GM12878 (cell line): ENCODE results near the gene RACK1. TPM values are rescaled to one million over a fixed set of nuclear protein-coding genes. Genes with fewer than 3 reads are reported as not detected.
A peak's percentile ranks its signal among the peaks of the same experiment; 100 is the strongest.

ENCODE experiments used
- ATAC-seq: fragments of 200-7000 bp; cut with Tn5 transposase; 3 replicates; pipeline ENCODE4 v1.9.1; 2020; ENCODE audit warnings: mild to moderate bottlenecking, moderate library complexity
- BruUV-seq: library from RNA; stranded (reverse); fragments of 400-500 nt; replicated peaks from 2 replicates; lab custom pipeline; 2021; lab: Mats Ljungman, UMichigan
- CTCF ChIA-PET: fragments of 300-600 bp; sonication (Branson Sonifier 250); formaldehyde crosslinking; extraction: SDS; loops from one replicate; lab custom pipeline; 2021; ENCODE audit warnings: inconsistent platforms; lab: Yijun Ruan, JAX
- POLR2A ChIA-PET: fragments of 350-600 bp; formaldehyde crosslinking; extraction: SDS; loops from one replicate; lab custom pipeline; 2021; ENCODE audit warnings: inconsistent platforms; lab: Charles Lee
- RAD21 ChIA-PET: fragments of 300-600 bp; sonication (Branson Sonifier 250); formaldehyde crosslinking; loops from one replicate; lab custom pipeline; 2023; ENCODE audit warnings: antibody characterized with exemption; ENCODE audit not compliant: unreplicated experiment; lab: Charles Lee
- SMC1A ChIA-PET: fragments of 300-600 bp; sonication (Branson Sonifier 250); formaldehyde crosslinking; loops from one replicate; lab custom pipeline; 2023; ENCODE audit not compliant: unreplicated experiment, uncharacterized antibody; lab: Charles Lee
- DNase-seq: peaks from one replicate; pipeline ENCODE4 v3.0.0-alpha.2; 2011; ENCODE audit warnings: low read depth, low spot score
- FAIRE-seq: peaks from 3 replicates; lab custom pipeline; 2011; peaks lifted over from hg19 to GRCh38; lab: Jason Lieb, UNC
- H2AFZ ChIP-seq: 2 replicates; pipeline ENCODE4 v1.6.0; 2011; ENCODE audit warnings: low read depth, low read length, control low read depth; ENCODE audit not compliant: control insufficient read depth
- H3K27ac ChIP-seq: 2 replicates; pipeline ENCODE4 v1.5.1; 2011; ENCODE audit warnings: control low read depth; ENCODE audit not compliant: control insufficient read depth, insufficient read depth
- H3K27me3 ChIP-seq, 2 experiments: replicated peaks in 1 of 2; 2 replicates each; pipeline versions ENCODE4 v1.6.0 to v1.6.1; 2011; ENCODE audit warnings: low read length in 1 of 2; ENCODE audit not compliant: control insufficient read depth in 2 of 2, insufficient read depth in 2 of 2
- H3K36me3 ChIP-seq, 2 experiments: 2 replicates each; pipeline ENCODE4 v1.5.1; 2011; ENCODE audit warnings: low read length in 1 of 2; ENCODE audit not compliant: control insufficient read depth in 2 of 2, insufficient read depth in 2 of 2
- H3K4me1 ChIP-seq: 2 replicates; pipeline ENCODE4 v1.6.1; 2011; ENCODE audit warnings: mild to moderate bottlenecking, low read length, moderate library complexity, mixed read lengths; ENCODE audit not compliant: control insufficient read depth, insufficient read depth
- H3K4me2 ChIP-seq: 2 replicates; pipeline ENCODE4 v1.6.0; 2011; ENCODE audit warnings: control low read depth; ENCODE audit not compliant: control insufficient read depth, insufficient read depth
- H3K4me3 ChIP-seq: fragments of 200-600 bp; sonication (generic); 2 replicates; pipeline ENCODE4 v1.5.1; 2016
- H3K79me2 ChIP-seq: 2 replicates; pipeline ENCODE4 v1.6.0; 2011; ENCODE audit warnings: low read length; ENCODE audit not compliant: control insufficient read depth, insufficient read depth
- H3K9ac ChIP-seq: 2 replicates; pipeline ENCODE4 v1.8.0; 2011; ENCODE audit warnings: low read length, control low read depth, mixed read lengths; ENCODE audit not compliant: control insufficient read depth, insufficient read depth
- H3K9me3 ChIP-seq: replicated peaks from 3 replicates; pipeline ENCODE4 v1.5.1; 2011; ENCODE audit warnings: mild to moderate bottlenecking, low read length; ENCODE audit not compliant: control insufficient read depth, insufficient read depth
- H4K20me1 ChIP-seq: 2 replicates; pipeline ENCODE4 v1.6.0; 2011; ENCODE audit not compliant: control insufficient read depth, insufficient read depth
- ATF2 ChIP-seq: IDR thresholded peaks from 2 replicates; pipeline ENCODE4 v1.6.1; 2012; ENCODE audit warnings: low read length, inconsistent platforms
- DPF2 ChIP-seq: fragments of 450-650 bp; IDR thresholded peaks from 2 replicates; pipeline ENCODE4 v1.6.1; 2017; ENCODE audit warnings: mild to moderate bottlenecking
- ESRRA ChIP-seq: IDR thresholded peaks from 2 replicates; pipeline ENCODE4 v1.6.1; 2012; ENCODE audit warnings: mild to moderate bottlenecking, low read length, improper control_type of control experiment
- ETV6 ChIP-seq, 2 experiments: fragments of 450-650 bp in 1 of 2; IDR thresholded peaks in 1 of 2; conservative IDR thresholded peaks in 1 of 2; 2 replicates each; pipeline ENCODE4 v1.6.1; 2014; ENCODE audit warnings: antibody characterized with exemption in 1 of 2, borderline replicate concordance in 1 of 2, low read depth in 1 of 2, mild to moderate bottlenecking in 1 of 2, moderate library complexity in 1 of 2
- HCFC1 ChIP-seq: fragments of 150-350 bp; IDR thresholded peaks from 2 replicates; pipeline ENCODE4 v1.6.1; 2014; ENCODE audit warnings: low read length
- IRF4 ChIP-seq: IDR thresholded peaks from 2 replicates; pipeline ENCODE4 v1.6.1; 2011; ENCODE audit warnings: low read depth, low read length
- PML ChIP-seq: IDR thresholded peaks from 2 replicates; pipeline ENCODE4 v1.6.1; 2012; ENCODE audit warnings: low read length, inconsistent platforms
- RB1 ChIP-seq: fragments of 450-650 bp; formaldehyde crosslinking; IDR thresholded peaks from 2 replicates; pipeline ENCODE4 v1.6.1; 2017; ENCODE audit warnings: mild to moderate bottlenecking, borderline replicate concordance
- STAT3 ChIP-seq: IDR thresholded peaks from 2 replicates; pipeline ENCODE4 v1.6.1; 2011; ENCODE audit warnings: low read depth, low read length, improper control_type of control experiment
- TCF3 ChIP-seq: IDR thresholded peaks from 2 replicates; pipeline ENCODE4 v1.6.1; 2012; ENCODE audit warnings: low read depth, mild to moderate bottlenecking, low read length, borderline replicate concordance; ENCODE audit not compliant: insufficient read depth
- ZNF24 ChIP-seq: fragments of 450-650 bp; IDR thresholded peaks from 2 replicates; pipeline ENCODE4 v1.6.1; 2017; ENCODE audit warnings: antibody characterized with exemption, mild to moderate bottlenecking
- ZNF274 ChIP-seq: IDR thresholded peaks from one replicate; pipeline ENCODE4 v1.8.0; 2011; ENCODE audit not compliant: insufficient read length, insufficient read depth
- WGBS: methylation state at CpG from one replicate; pipeline ENCODE4 v1.1.6; 2016; ENCODE audit warnings: low lambda C conversion rate; ENCODE audit not compliant: insufficient replicate concordance, insufficient coverage; ENCODE audit errors: missing lambda C conversion rate; 5-methylcytosine and 5-hydroxymethylcytosine counted together
- in situ Hi-C: fragments of 300-500 bp; cut with MboI; formaldehyde crosslinking; loops from 9 replicates; pipeline ENCODE4 v1.14.3; 2018; ENCODE audit warnings: mixed read lengths
- intact Hi-C: fragments of 100-400 bp; cut with micrococcal nuclease; formaldehyde crosslinking; loops from one replicate; pipeline ENCODE4 v1.14.2; 2022; ENCODE audit not compliant: unreplicated experiment
- polyA plus RNA-seq, 11 experiments: library from polyadenylated mRNA; depleted of rRNA in 4 of 11; unstranded in 6 of 11; stranded (reverse) in 5 of 11; fragments of >200 nt; fragmentation: Nextera tagmentation in 4 of 11; fragmentation: Illumina TruSeq in 1 of 11; extraction: Ambion mirVana in 4 of 11; extraction: Trizol in 1 of 11; gene quantifications; 1 replicate in 1 of 11; 2 replicates in 10 of 11; pipeline versions ENCODE4 v1.2.1 to v1.2.3, GENCODE V29; 2011 to 2016; ENCODE audit warnings: inconsistent platforms in 2 of 11, missing spikeins in 2 of 11, low read depth in 1 of 11
- total RNA-seq, 4 experiments: library from RNA; depleted of rRNA in 3 of 4; stranded (reverse); fragments of >200 nt in 3 of 4; fragmentation: Illumina TruSeq in 1 of 4; extraction: Trizol in 1 of 4; gene quantifications; 2 replicates each; pipeline versions ENCODE4 v1.2.1 to v1.2.3, GENCODE V29; 2013 to 2021
- TF ChIP-seq, protein P1 (sequence below): fragments of 450-650 bp; IDR thresholded peaks from 2 replicates; pipeline ENCODE4 v1.6.1; 2014; ENCODE audit warnings: mild to moderate bottlenecking
- TF ChIP-seq, protein P2 (sequence below): IDR thresholded peaks from 2 replicates; pipeline ENCODE4 v1.6.1; 2012; ENCODE audit warnings: mild to moderate bottlenecking, low read depth, low read length

RACK1 gene
- total and polyA plus RNA-seq, 10 of the 15 experiments (the other 5 are each of a cell fraction or from before 2014, with no cell fraction given) = 1,365 to 6,584 (median 4,167) TPM

- DNase-seq = no peak
- Histone ChIP-seq H3K4me3 (peak overlapping the region; percentile 98), H3K4me1 (peaks cover 26% of the 10 kb centered on the region), H3K9ac (peak overlapping the region; percentile 88), H3K9me3 (no peaks in the 10 kb centered on the region), H3K36me3 (peaks cover 17 to 30% of the 10 kb centered on the region in 2 experiments), H3K79me2 (peaks cover 87% of the 10 kb centered on the region), H4K20me1 (peaks cover 12% of the 10 kb centered on the region), H2AFZ (peak overlapping the region; percentile 100; the same call in 1 of the 2 replicates), H3K4me2 (peak overlapping the region; percentile 92), H3K27me3 (no peaks in the 10 kb centered on the region), H3K27ac (peak overlapping the region; percentile 92)
- ChIA-PET RAD21 (interaction anchor here (1.8 kb wide), 1 partner anchor 17 kb away, joined by 6 read pairs; no protein-coding TSS in a partner anchor), CTCF (no interaction called here), POLR2A (interaction anchor here (1.0 to 3.1 kb wide), 5 partner anchors 14 to 54 kb away, joined by 3 to 22 read pairs (median 13); partner anchors contain the start of genes TRIM41 and TRIM52), SMC1A (interaction anchor here (1.2 kb wide), 1 partner anchor 18 kb away, joined by 5 read pairs; the partner anchor contains the start of gene TRIM52)
- WGBS = 2% methylated on average over 25 of the region's 25 CpGs
- TF ChIP-seq, protein P1, sequence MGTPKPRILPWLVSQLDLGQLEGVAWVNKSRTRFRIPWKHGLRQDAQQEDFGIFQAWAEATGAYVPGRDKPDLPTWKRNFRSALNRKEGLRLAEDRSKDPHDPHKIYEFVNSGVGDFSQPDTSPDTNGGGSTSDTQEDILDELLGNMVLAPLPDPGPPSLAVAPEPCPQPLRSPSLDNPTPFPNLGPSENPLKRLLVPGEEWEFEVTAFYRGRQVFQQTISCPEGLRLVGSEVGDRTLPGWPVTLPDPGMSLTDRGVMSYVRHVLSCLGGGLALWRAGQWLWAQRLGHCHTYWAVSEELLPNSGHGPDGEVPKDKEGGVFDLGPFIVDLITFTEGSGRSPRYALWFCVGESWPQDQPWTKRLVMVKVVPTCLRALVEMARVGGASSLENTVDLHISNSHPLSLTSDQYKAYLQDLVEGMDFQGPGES = no peak
- TF ChIP-seq IRF4 = no peak
- TF ChIP-seq STAT3 = no peak
- no peak for TF ChIP-seq ATF2
- TF ChIP-seq PML = no peak
- TF ChIP-seq ZNF274 = no peak
- TF ChIP-seq DPF2 = no peak
- no peak for TF ChIP-seq ESRRA
- no peak for TF ChIP-seq ETV6 (conservative IDR thresholded peaks at IDR 0.05 in 1 of 2, IDR thresholded peaks at IDR 0.05 in 1 of 2; ENCODE audit: borderline replicate concordance in 1 of 2, low read depth in 1 of 2)
- TF ChIP-seq, protein P2, sequence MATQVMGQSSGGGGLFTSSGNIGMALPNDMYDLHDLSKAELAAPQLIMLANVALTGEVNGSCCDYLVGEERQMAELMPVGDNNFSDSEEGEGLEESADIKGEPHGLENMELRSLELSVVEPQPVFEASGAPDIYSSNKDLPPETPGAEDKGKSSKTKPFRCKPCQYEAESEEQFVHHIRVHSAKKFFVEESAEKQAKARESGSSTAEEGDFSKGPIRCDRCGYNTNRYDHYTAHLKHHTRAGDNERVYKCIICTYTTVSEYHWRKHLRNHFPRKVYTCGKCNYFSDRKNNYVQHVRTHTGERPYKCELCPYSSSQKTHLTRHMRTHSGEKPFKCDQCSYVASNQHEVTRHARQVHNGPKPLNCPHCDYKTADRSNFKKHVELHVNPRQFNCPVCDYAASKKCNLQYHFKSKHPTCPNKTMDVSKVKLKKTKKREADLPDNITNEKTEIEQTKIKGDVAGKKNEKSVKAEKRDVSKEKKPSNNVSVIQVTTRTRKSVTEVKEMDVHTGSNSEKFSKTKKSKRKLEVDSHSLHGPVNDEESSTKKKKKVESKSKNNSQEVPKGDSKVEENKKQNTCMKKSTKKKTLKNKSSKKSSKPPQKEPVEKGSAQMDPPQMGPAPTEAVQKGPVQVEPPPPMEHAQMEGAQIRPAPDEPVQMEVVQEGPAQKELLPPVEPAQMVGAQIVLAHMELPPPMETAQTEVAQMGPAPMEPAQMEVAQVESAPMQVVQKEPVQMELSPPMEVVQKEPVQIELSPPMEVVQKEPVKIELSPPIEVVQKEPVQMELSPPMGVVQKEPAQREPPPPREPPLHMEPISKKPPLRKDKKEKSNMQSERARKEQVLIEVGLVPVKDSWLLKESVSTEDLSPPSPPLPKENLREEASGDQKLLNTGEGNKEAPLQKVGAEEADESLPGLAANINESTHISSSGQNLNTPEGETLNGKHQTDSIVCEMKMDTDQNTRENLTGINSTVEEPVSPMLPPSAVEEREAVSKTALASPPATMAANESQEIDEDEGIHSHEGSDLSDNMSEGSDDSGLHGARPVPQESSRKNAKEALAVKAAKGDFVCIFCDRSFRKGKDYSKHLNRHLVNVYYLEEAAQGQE = no peak
- no peak for TF ChIP-seq TCF3
- TF ChIP-seq ZNF24 = no peak
- no peak for TF ChIP-seq RB1
- TF ChIP-seq HCFC1 = no peak
- BruUV-seq = TSS peak; percentile 70
- intact Hi-C loops (no loop called here), in situ Hi-C loops (no loop called here)
- no peak; the same call in 2 of the 3 replicates for ATAC-seq
- FAIRE-seq = no peak
Observed at GRCh38 chr5:181243018-181243563, 615 bp downstream of the RACK1 start.
